Measurements from ENCODE around the gene ZNRD2. TPM values are rescaled to one million over a fixed set of nuclear protein-coding genes. Genes with fewer than 3 reads are reported as not detected.
A peak's percentile ranks its signal among the peaks of the same experiment; 100 is the strongest.
"Not testable (repeated sequence)": the region's sequence is repeated elsewhere in the genome, so short reads cannot be mapped to it uniquely, and the experiment has no call there.

The ZNRD2 gene
- total and polyA plus RNA-seq, 4 donors = 21.7 to 42.5 (median 33.2) TPM

GRCh38 chr11:65558930-65559509, 11.3 kb upstream of the ZNRD2 start:
- peak overlapping the region; percentile 73 to 94 for H3K27ac ChIP-seq (ENCODE audit: low read depth in 1 of 2, low read length in 2 of 2)
- H3K4me3 ChIP-seq (ENCODE audit: low read length in 2 of 2) = no peak overlapping the region
- intact Hi-C loops (cut with DNase I) = loop anchor here in 1 of 2 donors (2.0 kb wide), 2 partner anchors 16 to 18 kb away; no protein-coding TSS in a partner anchor
- H3K27me3 ChIP-seq (ENCODE audit: control insufficient read depth in 1 of 2, insufficient read depth in 2 of 2, low read length in 1 of 2) = no peaks in the 10 kb centered on the region
- H3K4me1 ChIP-seq (ENCODE audit: control insufficient read depth in 1 of 2, insufficient read depth in 2 of 2, low read length in 2 of 2) = no peaks in the 10 kb centered on the region
- no peaks in the 10 kb centered on the region for H3K9me3 ChIP-seq (ENCODE audit: control insufficient read depth, low read length)
- 4 to 5% methylated on average over 16 to 19 of the region's 19 CpGs for WGBS, 2 donors
- DNase-seq (peak; percentile 89 to 93), ATAC-seq (ENCODE audit: low FRiP score) (peak; percentile 84)
- H3K36me3 ChIP-seq (ENCODE audit: control insufficient read depth in 1 of 2, insufficient read depth in 2 of 2, low read length in 1 of 2) = no peaks in the 10 kb centered on the region

GRCh38 chr11:65559535-65559934, 10.7 kb upstream of the ZNRD2 start:
- no peak for DNase-seq
- intact Hi-C loops (cut with DNase I) = loop anchor here in 1 of 2 donors (2.0 kb wide), 2 partner anchors 15 to 19 kb away; no protein-coding TSS in a partner anchor
- WGBS, 2 donors = 6 to 9% methylated on average over 5 of the region's 5 CpGs

GRCh38 chr11:65559951-65560537, 10.2 kb upstream of the ZNRD2 start:
- H3K9me3 ChIP-seq (ENCODE audit: control insufficient read depth, low read length) = no peaks in the 10 kb centered on the region
- no peaks in the 10 kb centered on the region for H3K36me3 ChIP-seq (ENCODE audit: control insufficient read depth in 1 of 2, insufficient read depth in 2 of 2, low read length in 1 of 2)
- no peaks in the 10 kb centered on the region for H3K4me1 ChIP-seq (ENCODE audit: control insufficient read depth in 1 of 2, insufficient read depth in 2 of 2, low read length in 2 of 2)
- intact Hi-C loops (cut with DNase I) = loop anchor here in 1 of 2 donors (2.0 kb wide), 2 partner anchors 15 to 19 kb away; no protein-coding TSS in a partner anchor
- H3K27me3 ChIP-seq (ENCODE audit: control insufficient read depth in 1 of 2, insufficient read depth in 2 of 2, low read length in 1 of 2) = no peaks in the 10 kb centered on the region
- no peak overlapping the region for H3K4me3 ChIP-seq (ENCODE audit: low read length in 2 of 2)
- WGBS, 2 donors = 4 to 9% methylated on average over 5 of the region's 5 CpGs
- peak overlapping the region; percentile 73 to 94 for H3K27ac ChIP-seq (ENCODE audit: low read depth in 1 of 2, low read length in 2 of 2)
- DNase-seq (no peak), ATAC-seq (ENCODE audit: low FRiP score) (peak; percentile 12)

More at GRCh38 chr11:65559535-65559934, 10.7 kb upstream of the ZNRD2 start:
- H3K4me3 ChIP-seq (ENCODE audit: low read length in 2 of 2) = no peak overlapping the region
- no peaks in the 10 kb centered on the region for H3K36me3 ChIP-seq (ENCODE audit: control insufficient read depth in 1 of 2, insufficient read depth in 2 of 2, low read length in 1 of 2)
- no peaks in the 10 kb centered on the region for H3K4me1 ChIP-seq (ENCODE audit: control insufficient read depth in 1 of 2, insufficient read depth in 2 of 2, low read length in 2 of 2)
- H3K27ac ChIP-seq (ENCODE audit: low read depth in 1 of 2, low read length in 2 of 2) = peak overlapping the region; percentile 73 to 94
- no peaks in the 10 kb centered on the region for H3K27me3 ChIP-seq (ENCODE audit: control insufficient read depth in 1 of 2, insufficient read depth in 2 of 2, low read length in 1 of 2)
- H3K9me3 ChIP-seq (ENCODE audit: control insufficient read depth, low read length) = no peaks in the 10 kb centered on the region
- no peak for ATAC-seq (ENCODE audit: low FRiP score)

- Histone ChIP-seq H3K27me3 (ENCODE audit: control insufficient read depth in 1 of 2, insufficient read depth in 2 of 2, low read length in 1 of 2) (no peaks in the 10 kb centered on the region), H3K4me1 (ENCODE audit: control insufficient read depth in 1 of 2, insufficient read depth in 2 of 2, low read length in 2 of 2) (no peaks in the 10 kb centered on the region), H3K36me3 (ENCODE audit: control insufficient read depth in 1 of 2, insufficient read depth in 2 of 2, low read length in 1 of 2) (no peaks in the 10 kb centered on the region), H3K27ac (ENCODE audit: low read depth in 1 of 2, low read length in 2 of 2) (peak overlapping the region; percentile 73 to 94), H3K9me3 (ENCODE audit: control insufficient read depth, low read length) (no peaks in the 10 kb centered on the region), H3K4me3 (ENCODE audit: low read length in 2 of 2) (no peak overlapping the region)
- DNase-seq (peak in 1 of 2 donors; percentile 84), ATAC-seq (ENCODE audit: low FRiP score) (no peak)
- intact Hi-C loops (cut with DNase I) = loop anchor here in 1 of 2 donors (1.0 kb wide), 1 partner anchor 9 kb away; no protein-coding TSS in a partner anchor
- WGBS, 2 donors = 6 to 9% methylated on average over 15 of the region's 15 CpGs
Measured at GRCh38 chr11:65560555-65561418, 9.5 kb upstream of the ZNRD2 start.

- DNase-seq (no peak), ATAC-seq (ENCODE audit: low FRiP score) (no peak)
- Histone ChIP-seq H3K27ac (ENCODE audit: low read depth in 1 of 2, low read length in 2 of 2) (no peak overlapping the region), H3K9me3 (ENCODE audit: control insufficient read depth, low read length) (no peaks in the 10 kb centered on the region), H3K4me1 (ENCODE audit: control insufficient read depth in 1 of 2, insufficient read depth in 2 of 2, low read length in 2 of 2) (no peaks in the 10 kb centered on the region), H3K4me3 (ENCODE audit: low read length in 2 of 2) (no peak overlapping the region), H3K36me3 (ENCODE audit: control insufficient read depth in 1 of 2, insufficient read depth in 2 of 2, low read length in 1 of 2) (no peaks in the 10 kb centered on the region), H3K27me3 (ENCODE audit: control insufficient read depth in 1 of 2, insufficient read depth in 2 of 2, low read length in 1 of 2) (no peaks in the 10 kb centered on the region)
- 77 to 80% methylated on average over 7 of the region's 7 CpGs for WGBS, 2 donors
- intact Hi-C loops (cut with DNase I) = no loop called here
Measured at GRCh38 chr11:65562020-65562419, 8.3 kb upstream of the ZNRD2 start.

GRCh38 chr11:65562788-65563187, 7.5 kb upstream of the ZNRD2 start:
- Histone ChIP-seq H3K27ac (ENCODE audit: low read depth in 1 of 2, low read length in 2 of 2) (no peak overlapping the region), H3K4me1 (ENCODE audit: control insufficient read depth in 1 of 2, insufficient read depth in 2 of 2, low read length in 2 of 2) (no peaks in the 10 kb centered on the region), H3K9me3 (ENCODE audit: control insufficient read depth, low read length) (no peaks in the 10 kb centered on the region), H3K4me3 (ENCODE audit: low read length in 2 of 2) (no peak overlapping the region), H3K27me3 (ENCODE audit: control insufficient read depth in 1 of 2, insufficient read depth in 2 of 2, low read length in 1 of 2) (no peaks in the 10 kb centered on the region), H3K36me3 (ENCODE audit: control insufficient read depth in 1 of 2, insufficient read depth in 2 of 2, low read length in 1 of 2) (no peaks in the 10 kb centered on the region)
- intact Hi-C loops (cut with DNase I) = no loop called here
- DNase-seq (no peak), ATAC-seq (ENCODE audit: low FRiP score) (no peak)
- WGBS, 2 donors = 80 to 81% methylated on average over 9 of the region's 9 CpGs

GRCh38 chr11:65563601-65564000, 6.7 kb upstream of the ZNRD2 start:
- ATAC-seq (ENCODE audit: low FRiP score) = no peak
- no peaks in the 10 kb centered on the region for H3K9me3 ChIP-seq (ENCODE audit: control insufficient read depth, low read length)
- H3K4me3 ChIP-seq (ENCODE audit: low read length in 2 of 2) = no peak overlapping the region
- H3K4me1 ChIP-seq (ENCODE audit: control insufficient read depth in 1 of 2, insufficient read depth in 2 of 2, low read length in 2 of 2) = no peaks in the 10 kb centered on the region
- H3K27ac ChIP-seq (ENCODE audit: low read depth in 1 of 2, low read length in 2 of 2) = no peak overlapping the region
- DNase-seq = no peak
- H3K36me3 ChIP-seq (ENCODE audit: control insufficient read depth in 1 of 2, insufficient read depth in 2 of 2, low read length in 1 of 2) = no peaks in the 10 kb centered on the region
- no peaks in the 10 kb centered on the region for H3K27me3 ChIP-seq (ENCODE audit: control insufficient read depth in 1 of 2, insufficient read depth in 2 of 2, low read length in 1 of 2)
- intact Hi-C loops (cut with DNase I) = no loop called here
- 86 to 91% methylated on average over 4 of the region's 4 CpGs for WGBS, 2 donors

GRCh38 chr11:65564879-65565559, 5.3 kb upstream of the ZNRD2 start:
- H3K36me3 ChIP-seq (ENCODE audit: control insufficient read depth in 1 of 2, insufficient read depth in 2 of 2, low read length in 1 of 2); DNase-seq; H3K27me3 ChIP-seq (ENCODE audit: control insufficient read depth in 1 of 2, insufficient read depth in 2 of 2, low read length in 1 of 2); ATAC-seq (ENCODE audit: low FRiP score); intact Hi-C loops (cut with DNase I); H3K9me3 ChIP-seq (ENCODE audit: control insufficient read depth, low read length); H3K4me3 ChIP-seq (ENCODE audit: low read length in 2 of 2); H3K4me1 ChIP-seq (ENCODE audit: control insufficient read depth in 1 of 2, insufficient read depth in 2 of 2, low read length in 2 of 2); H3K27ac ChIP-seq (ENCODE audit: low read depth in 1 of 2, low read length in 2 of 2): not testable (repeated sequence)
- 85 to 86% methylated on average over 12 of the region's 12 CpGs for WGBS, 2 donors
